Activated CD4-positive, CD25-positive, alpha-beta regulatory T cell treated with anti-CD3 and anti-CD28 coated beads, Interleukin-2, amount 50 U/mL, for 16 hours (primary cell): ENCODE data around the gene KIR3DL3.
"Not testable (repeated sequence)": the region's sequence is repeated elsewhere in the genome, so short reads cannot be mapped to it uniquely, and the experiment has no call there.

Source experiments
- DNase-seq: peaks from one replicate; pipeline ENCODE4 v3.0.0-alpha.2; 2020; ENCODE audit warnings: low read depth, low spot score

The KIR3DL3 gene

DNA sequence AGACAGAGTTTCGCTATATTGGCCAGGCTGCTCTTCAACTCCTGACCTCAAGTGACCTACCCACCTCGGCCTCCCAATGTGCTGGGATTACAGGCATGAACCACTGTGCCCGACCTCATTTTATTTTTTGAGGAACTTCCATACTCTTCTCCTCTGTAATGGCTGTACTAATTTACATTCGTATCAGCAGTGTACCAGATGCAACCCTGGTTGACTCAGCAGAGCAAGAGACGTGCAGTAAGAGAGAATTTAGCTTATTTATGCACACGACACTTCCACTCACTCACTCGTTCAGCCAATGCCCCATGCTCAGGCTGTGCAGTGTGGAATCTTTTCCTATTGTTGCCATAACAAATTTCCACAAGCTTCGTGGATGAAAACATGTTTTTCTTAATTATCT, 6.9 kb downstream of the KIR3DL3 start:
- no peak for DNase-seq

DNA sequence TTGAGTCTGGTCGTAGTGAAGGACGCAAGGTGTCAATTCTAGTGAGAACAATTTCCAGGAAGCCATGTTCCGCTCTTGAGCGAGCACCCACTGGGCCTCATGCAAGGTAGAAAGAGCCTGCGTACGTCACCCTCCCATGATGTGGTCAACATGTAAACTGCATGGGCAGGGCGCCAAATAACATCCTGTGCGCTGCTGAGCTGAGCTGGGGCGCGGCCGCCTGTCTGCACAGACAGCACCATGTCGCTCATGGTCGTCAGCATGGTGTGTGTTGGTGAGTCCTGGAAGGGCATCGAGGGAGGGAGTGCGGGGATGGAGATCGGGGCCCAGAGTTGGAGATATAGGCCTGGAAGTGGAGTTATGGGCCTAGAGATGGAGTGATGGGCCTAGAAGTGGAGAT, 14.1 kb downstream of the KIR3DL3 start, which contains the start of gene KIR2DL3:
Gene KIR2DL3 (plus strand): TSS at position 208 of the 400 bp plus-strand sequence. CDS start 33 bp downstream, at position 241.
- DNase-seq, result not testable (repeated sequence)

DNA sequence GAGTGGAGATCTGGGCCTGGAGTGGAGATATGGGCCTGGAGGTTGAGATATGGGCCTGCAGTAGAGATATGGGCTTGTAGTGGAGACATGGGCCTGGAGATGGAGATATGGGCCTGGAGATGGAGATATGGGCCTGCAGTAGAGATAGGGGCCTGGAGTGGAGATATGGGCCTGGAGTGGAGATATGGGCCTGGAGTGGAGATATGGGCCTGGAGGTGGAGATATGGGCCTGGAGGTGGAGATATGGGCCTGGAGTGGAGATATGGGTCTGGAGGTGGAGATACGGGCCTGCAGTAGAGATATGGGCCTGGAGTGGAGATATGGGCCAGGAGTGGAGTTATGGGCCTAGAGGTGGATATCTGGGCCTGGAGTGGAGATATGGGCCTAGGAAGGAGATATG, 14.5 kb downstream of the KIR3DL3 start:
- no peak for DNase-seq

DNA sequence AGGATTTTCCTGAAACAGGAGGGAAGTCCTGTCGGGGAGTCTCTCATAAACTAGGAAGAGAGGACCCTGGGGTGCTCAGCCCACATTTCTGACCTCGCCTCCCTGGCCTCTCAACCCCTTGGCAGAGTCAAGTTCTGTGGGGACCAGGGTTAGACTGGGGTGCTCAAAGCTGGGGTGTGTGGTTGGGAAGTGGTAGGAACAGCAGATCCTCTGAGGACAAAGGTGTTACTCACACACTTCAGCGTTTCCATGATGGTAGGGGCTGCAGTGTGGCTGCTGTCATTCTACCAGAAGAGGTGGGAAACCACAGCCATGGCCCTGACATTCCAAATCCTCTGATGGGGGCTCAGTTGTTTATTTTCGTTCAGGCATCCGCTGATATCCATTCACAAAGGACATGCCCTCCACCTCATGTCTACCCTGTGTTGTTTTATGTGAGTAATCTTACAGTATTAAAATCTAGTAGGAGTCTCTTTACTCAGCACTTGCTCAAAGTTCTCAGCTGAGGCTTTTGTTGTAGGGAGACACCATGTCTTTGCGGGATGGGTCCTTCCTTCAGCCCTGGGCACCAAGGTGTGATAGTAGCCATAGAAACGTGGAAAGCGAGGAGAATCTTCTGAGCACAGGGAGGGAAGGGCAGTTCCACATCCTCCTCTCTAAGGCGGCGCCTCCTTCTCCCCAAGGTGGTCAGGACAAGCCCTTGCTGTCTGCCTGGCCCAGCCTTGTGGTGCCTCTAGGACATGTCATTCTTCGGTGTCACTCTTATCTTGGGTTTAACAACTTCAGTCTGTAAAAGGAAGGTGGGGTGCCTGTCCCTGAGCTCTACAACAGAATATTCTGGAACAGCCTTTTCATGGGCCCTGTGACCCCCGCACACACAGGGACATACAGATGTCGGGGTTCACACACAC, 15.6 kb downstream of the KIR3DL3 start:
- DNase-seq, result no peak

DNA sequence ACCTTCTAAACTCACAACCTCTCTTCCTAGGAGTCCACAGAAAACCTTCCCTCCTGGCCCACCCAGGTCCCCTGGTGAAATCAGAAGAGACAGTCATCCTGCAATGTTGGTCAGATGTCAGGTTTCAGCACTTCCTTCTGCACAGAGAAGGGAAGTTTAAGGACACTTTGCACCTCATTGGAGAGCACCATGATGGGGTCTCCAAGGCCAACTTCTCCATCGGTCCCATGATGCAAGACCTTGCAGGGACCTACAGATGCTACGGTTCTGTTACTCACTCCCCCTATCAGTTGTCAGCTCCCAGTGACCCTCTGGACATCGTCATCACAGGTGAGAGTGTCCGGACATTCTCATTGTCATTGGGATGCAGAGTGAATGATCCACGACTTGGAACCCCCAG, 17.7 kb downstream of the KIR3DL3 start:
- not testable (repeated sequence) for DNase-seq

DNA sequence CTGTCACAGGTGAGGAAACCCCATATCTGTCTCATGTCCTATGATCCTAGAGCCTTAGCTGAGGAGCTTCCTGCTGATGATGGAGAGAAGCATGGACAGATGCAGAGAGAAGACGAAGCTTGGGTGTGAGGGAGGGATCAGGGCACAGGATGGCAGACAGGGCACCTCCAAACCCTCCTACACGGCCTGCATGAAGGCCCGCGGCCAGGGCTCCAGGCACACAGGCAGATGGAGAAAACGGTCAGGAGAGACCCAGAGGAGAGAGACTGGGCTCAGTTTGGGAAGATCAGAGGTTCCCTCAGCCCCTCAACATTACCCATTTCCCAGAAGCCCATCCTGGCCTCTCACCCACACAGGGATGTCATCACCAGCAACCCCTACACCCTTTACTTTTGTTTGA, 19.8 kb downstream of the KIR3DL3 start:
- not testable (repeated sequence) for DNase-seq

DNA sequence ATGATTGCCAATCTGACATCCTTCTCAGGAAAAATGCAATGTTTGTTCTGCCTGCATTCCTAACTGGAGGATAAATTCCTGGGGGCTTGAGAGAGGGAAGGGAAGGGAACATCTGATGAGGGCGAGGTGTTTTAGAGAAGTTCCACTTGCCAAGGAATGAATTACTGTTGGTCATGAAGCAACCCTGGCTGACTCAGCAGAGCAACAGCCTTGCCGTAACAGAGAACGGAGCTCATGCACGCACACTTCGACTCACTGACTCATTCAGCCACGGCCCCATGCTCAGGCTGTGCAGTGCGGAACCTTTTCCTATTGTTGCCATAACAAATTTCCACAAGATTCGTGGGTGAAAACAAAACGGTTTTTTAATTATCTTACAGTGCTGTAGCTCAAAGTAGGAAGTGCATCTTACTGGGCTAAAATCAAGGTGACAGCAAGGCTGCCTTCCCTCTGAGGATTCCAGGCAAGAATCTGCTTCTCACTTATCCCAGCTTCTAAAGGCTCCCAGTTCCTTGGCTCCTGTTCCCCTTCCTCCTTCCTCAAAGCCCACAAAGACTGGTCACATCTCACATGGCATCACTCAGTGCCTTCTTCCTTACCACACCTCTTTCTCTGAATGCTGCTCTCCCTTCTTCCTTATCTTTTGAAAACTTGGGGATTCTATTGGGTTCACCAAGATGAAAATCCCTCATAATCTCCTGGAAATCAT, 23.5 kb downstream of the KIR3DL3 start:
- DNase-seq, result not testable (repeated sequence)

DNA sequence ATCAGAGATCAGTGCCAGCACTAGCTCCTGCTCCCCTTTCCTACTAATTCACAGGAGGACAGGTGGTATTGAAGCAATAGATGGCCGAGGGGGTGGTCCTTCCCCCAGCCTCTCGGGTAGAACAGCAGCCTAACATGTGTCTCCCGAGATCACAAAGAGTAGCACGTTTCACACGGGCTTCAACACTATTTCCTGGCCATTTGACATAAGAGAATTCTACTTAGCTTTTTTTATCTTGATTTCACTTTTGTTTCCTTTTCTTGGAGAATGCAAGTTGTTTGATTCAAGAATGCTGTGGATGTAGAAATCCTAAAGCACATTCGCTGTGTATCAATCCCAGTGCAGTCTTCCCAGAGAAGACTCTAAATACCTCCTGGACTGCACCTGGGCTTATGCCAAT, 26.0 kb downstream of the KIR3DL3 start:
- DNase-seq, result not testable (repeated sequence)

DNA sequence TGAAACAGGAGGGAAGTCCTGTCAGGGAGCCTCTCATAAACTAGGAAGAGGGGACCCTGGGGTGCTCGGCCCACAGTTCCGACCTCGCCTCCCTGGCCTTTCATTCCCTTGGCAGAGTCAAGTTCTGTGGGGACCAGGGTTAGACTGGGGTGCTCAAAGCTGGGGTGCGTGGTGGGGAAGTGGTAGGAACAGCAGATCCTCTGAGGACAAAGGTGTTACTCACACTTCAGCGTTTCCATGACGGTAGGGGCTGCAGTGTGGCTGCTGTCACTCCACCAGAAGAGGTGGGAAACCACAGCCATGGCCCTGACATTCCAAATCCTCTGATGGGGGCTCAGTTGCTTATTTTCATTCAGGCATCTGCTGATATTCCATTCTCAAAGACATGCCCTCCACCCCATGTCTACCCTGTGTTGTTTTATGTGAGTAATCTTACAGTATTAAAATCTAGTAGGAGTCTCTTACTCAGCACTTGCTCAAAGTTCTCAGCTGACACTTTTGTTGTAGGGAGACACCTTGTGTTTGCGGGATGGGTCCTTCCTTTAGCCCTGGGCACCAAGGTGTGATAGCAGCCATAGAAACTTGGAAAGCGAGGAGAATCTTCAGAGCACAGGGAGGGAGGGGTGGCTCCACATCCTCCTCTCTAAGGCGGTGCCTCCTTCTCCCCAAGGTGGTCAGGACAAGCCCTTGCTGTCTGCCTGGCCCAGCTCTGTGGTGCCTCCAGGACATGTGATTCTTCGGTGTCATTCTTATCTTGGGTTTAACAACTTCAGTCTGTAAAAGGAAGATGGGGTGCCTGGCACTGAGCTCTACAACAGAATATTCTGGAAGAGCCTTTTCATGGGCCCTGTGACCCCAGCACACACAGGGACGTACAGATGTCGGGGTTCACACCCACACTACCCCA, 32.2 kb downstream of the KIR3DL3 start:
- DNase-seq, result not testable (repeated sequence)

DNA sequence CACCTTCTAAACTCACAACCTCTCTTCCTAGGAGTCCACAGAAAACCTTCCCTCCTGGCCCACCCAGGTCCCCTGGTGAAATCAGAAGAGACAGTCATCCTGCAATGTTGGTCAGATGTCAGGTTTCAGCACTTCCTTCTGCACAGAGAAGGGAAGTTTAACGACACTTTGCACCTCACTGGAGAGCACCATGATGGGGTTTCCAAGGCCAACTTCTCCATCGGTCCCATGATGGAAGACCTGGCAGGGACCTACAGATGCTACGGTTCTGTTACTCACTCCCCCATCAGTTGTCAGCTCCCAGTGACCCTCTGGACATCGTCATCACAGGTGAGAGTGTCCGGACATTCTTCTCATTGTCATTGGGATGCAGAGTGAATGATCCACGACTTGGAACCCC, 34.3 kb downstream of the KIR3DL3 start:
- not testable (repeated sequence) for DNase-seq

DNA sequence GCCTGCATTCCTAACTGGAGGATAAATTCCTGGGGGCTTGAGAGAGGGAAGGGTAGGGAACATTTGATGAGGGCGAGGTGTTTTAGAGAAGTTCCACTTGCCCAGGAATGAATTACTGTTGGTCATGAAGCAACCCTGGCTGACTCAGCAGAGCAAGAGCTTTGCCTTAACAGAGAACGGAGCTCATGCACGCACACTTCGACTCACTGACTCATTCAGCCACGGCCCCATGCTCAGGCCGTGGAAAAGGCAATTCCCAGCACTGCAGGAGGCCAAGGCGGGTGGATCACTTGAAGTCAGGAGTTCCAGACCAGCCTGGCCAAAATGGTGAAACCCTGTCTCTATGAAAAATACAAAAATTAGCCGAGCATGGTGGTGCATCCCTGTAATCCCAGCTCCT, 40.0 kb downstream of the KIR3DL3 start:
- DNase-seq, result not testable (repeated sequence)

DNA sequence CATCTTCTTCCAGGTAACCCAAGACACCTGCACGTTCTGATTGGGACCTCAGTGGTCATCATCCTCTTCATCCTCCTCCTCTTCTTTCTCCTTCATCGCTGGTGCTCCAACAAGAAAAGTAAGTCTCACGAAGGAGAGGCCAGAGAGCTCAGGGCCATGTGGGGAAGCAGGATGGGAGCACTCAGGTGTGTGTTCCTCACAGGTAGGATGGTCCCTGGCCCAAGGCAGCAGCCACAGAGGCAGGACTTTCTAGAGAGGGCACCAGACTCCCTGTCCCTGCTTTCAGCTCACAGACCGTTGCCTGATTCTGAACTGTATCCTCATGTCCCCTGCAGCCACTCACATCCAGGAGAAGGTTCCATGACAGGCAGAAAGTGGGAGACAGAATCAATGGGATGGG, 42.2 kb downstream of the KIR3DL3 start:
- DNase-seq, result not testable (repeated sequence)

DNA sequence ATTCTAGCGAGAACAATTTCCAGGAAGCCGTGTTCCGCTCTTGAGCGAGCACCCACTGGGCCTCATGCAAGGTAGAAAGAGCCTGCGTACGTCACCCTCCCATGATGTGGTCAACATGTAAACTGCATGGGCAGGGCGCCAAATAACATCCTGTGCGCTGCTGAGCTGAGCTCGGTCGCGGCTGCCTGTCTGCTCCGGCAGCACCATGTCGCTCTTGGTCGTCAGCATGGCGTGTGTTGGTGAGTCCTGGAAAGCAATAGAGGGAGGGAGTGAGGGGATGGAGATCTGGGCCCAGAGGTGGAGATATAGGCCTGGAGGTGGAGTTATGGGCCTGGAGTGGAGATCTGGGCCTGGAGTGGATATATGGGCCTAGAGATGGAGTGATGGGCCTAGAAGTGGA, 45.4 kb downstream of the KIR3DL3 start, which contains the start of gene KIR2DL1:
Gene KIR2DL1 (plus strand): TSS at position 148 of the 400 bp plus-strand sequence. CDS start 58 bp downstream, at position 206.
- not testable (repeated sequence) for DNase-seq

DNA sequence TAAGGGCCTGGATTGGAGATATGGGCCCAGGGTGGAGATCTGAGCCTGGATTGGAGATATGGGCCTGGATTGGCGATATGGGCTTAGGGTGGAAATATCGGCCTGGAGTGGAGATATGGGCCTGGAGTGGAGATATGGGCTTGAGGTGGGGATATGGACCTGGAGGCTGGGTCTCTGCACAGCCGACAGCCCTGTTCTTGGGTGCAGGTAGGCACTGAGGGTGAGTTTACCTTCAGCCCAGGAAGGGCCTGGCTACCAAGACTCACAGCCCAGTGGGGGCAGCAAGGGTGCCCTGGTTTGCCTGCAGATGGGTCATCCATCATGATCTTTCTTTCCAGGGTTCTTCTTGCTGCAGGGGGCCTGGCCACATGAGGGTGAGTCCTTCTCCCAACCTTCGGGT, 46.3 kb downstream of the KIR3DL3 start:
- DNase-seq, result not testable (repeated sequence)

DNA sequence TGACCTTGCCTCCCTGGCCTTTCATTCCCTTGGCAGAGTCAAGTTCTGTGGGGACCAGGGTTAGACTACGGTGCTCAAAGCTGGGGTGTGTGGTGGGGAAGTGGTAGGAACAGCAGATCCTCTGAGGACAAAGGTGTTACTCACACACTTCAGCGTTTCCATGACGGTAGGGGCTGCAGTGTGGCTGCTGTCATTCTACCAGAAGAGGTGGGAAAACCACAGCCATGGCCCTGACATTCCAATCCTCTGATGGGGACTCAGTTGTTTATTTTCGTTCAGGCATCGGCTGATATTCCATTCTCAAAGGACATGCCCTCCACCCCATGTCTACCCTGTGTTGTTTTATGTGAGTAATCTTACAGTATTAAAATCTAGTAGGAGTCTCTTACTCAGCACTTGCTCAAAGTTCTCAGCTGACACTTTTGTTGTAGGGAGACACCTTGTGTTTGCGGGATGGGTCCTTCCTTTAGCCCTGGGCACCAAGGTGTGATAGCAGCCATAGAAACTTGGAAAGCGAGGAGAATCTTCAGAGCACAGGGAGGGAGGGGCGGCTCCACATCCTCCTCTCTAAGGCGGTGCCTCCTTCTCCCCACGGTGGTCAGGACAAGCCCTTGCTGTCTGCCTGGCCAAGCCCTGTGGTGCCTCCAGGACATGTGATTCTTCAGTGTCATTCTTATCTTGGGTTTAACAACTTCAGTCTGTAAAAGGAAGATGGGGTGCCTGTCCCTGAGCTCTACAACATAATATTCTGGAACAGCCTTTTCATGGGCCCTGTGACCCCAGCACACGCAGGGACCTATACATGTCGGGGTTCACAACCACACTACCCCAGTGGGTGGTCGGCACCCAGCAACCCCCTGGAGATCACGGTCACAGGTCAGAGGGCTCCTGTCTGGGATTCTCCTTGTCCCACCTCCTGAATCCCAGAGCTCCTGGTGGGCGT, 47.0 kb downstream of the KIR3DL3 start:
- not testable (repeated sequence) for DNase-seq

DNA sequence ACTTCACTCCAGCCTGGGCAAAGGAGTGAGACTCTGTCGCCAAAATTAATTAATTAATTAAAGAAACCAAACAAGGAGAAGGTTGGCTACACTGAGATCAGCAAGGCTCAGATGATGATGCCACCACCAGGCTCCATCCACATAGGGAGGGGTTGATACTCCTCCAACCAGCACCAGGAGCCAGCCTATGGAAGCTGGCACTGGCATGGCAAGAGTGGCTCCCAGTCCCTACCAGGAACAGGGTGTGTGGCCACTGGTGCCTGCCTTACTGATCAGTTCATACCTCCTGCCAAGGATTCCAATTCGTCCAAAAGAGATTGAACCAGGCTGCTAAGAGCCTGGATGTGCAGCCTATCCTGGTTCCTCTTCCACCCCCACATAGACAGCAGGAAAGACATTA, 48.4 kb downstream of the KIR3DL3 start:
- DNase-seq, result not testable (repeated sequence)

DNA sequence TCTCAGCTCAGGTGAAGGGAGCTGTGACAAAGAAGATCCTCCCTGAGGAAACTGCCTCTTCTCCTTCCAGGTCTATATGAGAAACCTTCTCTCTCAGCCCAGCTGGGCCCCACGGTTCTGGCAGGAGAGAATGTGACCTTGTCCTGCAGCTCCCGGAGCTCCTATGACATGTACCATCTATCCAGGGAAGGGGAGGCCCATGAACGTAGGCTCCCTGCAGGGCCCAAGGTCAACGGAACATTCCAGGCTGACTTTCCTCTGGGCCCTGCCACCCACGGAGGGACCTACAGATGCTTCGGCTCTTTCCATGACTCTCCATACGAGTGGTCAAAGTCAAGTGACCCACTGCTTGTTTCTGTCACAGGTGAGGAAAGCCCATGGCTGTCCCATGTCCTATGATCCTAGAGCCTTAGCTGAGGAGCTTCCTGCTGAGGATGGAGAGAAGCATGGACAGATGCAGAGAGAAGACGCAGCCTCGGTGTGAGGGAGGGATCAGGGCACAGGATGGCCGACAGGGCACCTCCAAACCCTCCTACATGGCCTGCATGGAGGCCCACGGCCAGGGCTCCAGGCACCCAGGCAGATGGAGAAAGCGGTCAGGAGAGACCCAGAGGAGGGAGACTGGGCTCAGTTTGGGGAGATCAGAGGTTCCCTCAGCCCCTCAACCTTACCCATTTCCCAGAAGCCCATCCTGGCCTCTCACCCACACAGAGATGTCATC, 51.0 kb downstream of the KIR3DL3 start:
- not testable (repeated sequence) for DNase-seq

DNA sequence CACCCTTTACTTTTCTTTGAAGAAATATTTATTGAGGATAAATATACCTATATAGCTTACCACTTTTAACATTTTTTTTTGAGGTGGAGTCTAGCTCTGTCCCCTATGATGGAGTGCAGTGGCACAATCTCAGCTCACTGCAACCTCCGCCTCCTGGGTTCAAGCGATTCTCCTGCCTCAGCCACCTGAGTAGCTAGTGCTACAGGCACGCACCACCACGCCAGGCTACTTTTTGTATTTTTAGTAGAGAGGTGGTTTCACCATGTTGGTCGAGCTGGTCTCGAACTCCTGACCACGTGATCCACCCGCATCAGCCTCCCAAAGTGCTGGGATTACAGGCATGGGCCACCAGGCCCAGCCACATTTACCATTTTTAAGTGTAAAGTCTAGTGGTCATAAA, 51.6 kb downstream of the KIR3DL3 start:
- DNase-seq, result not testable (repeated sequence)

DNA sequence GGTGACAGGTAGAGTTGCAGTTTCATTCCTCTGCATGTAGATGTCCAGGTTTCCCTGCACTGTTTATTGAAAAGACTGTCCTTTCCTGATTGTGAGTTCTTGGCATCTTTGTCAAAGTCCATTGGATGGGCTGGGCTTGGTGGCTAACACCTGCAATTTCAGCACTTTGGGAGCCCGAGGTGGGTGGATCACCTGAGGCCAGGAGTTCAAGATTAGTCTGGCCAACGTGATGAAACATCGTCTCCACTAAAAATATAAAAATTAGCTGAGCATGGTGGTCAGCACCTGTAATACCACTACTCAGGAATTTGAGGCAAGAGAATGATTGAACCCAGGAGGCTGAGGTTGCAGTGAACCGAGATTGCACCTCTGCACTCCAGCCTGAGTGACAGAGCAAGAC, 53.6 kb downstream of the KIR3DL3 start:
- not testable (repeated sequence) for DNase-seq
